SU-DHL-6 (cell line): ENCODE measurements around the gene NME8.

Source experiments
- H2AFZ ChIP-seq: fragments of 200-600 bp; sonication (generic); 2 replicates; pipeline ENCODE4 v1.6.1; 2014; ENCODE audit warnings: low read depth, mild to moderate bottlenecking, moderate library complexity, mixed read lengths, antibody characterized with exemption, low read length; ENCODE audit not compliant: severe bottlenecking
- H3F3A ChIP-seq: fragments of 200-600 bp; shearing (Covaris generic); 2 replicates; pipeline ENCODE4 v1.6.0; 2016; ENCODE audit warnings: antibody characterized with exemption, mild to moderate bottlenecking; ENCODE audit not compliant: insufficient read depth
- H3K27ac ChIP-seq: fragments of 200-600 bp; sonication (generic); 2 replicates; pipeline ENCODE4 v1.5.1; 2016; ENCODE audit warnings: low read depth, mild to moderate bottlenecking, low read length, moderate library complexity, mixed read lengths
- H3K27me3 ChIP-seq: fragments of 200-600 bp; sonication (generic), shearing (Covaris generic); 2 replicates; pipeline ENCODE4 v1.6.0; 2014; ENCODE audit warnings: mild to moderate bottlenecking, low read length
- H3K36me3 ChIP-seq: fragments of 200-600 bp; sonication (generic); 2 replicates; pipeline ENCODE4 v1.6.1; 2014; ENCODE audit warnings: mild to moderate bottlenecking, low read length, mixed read lengths
- H3K4me2 ChIP-seq: fragments of 300-600, 200-600 bp; shearing (Covaris generic), sonication (generic); 2 replicates; pipeline ENCODE4 v1.6.0; 2014; ENCODE audit warnings: low read length, low read depth, mild to moderate bottlenecking; ENCODE audit not compliant: poor library complexity, severe bottlenecking
- H3K4me3 ChIP-seq: fragments of 200-600 bp; sonication (generic); 2 replicates; pipeline ENCODE4 v1.5.1; 2014; ENCODE audit warnings: antibody characterized with exemption, low read length, mild to moderate bottlenecking, mixed read lengths; ENCODE audit not compliant: insufficient read depth, poor library complexity, severe bottlenecking
- H3K79me2 ChIP-seq: fragments of 200-600 bp; sonication (generic); 2 replicates; pipeline ENCODE4 v1.6.1; 2014; ENCODE audit warnings: mild to moderate bottlenecking, low read length, moderate library complexity; ENCODE audit not compliant: insufficient read depth
- H3K9ac ChIP-seq: fragments of 200-600 bp; sonication (generic); 2 replicates; pipeline ENCODE4 v1.7.0; 2014; ENCODE audit warnings: mild to moderate bottlenecking, low read length
- H3K9me2 ChIP-seq: fragments of 200-600 bp; sonication (generic); replicated peaks from 2 replicates; pipeline ENCODE4 v1.6.1; 2014; ENCODE audit warnings: low read length; ENCODE audit not compliant: insufficient read depth
- H3K9me3 ChIP-seq: fragments of 200-600 bp; sonication (generic); 2 replicates; pipeline ENCODE4 v1.6.1; 2014; ENCODE audit warnings: low read length, mixed read lengths; ENCODE audit not compliant: insufficient read depth
- H4K20me1 ChIP-seq: fragments of 200-600 bp; sonication (generic); 2 replicates; pipeline ENCODE4 v1.6.1; 2014; ENCODE audit warnings: low read depth, mild to moderate bottlenecking, antibody characterized with exemption, low read length, moderate library complexity, mixed read lengths
- CTCF ChIP-seq: fragments of 200-600 bp; sonication (generic); IDR thresholded peaks from one replicate; pipeline ENCODE4 v1.5.1; 2017; ENCODE audit warnings: antibody characterized with exemption, mild to moderate bottlenecking, low read length, moderate library complexity; ENCODE audit not compliant: insufficient read depth, poor library complexity, severe bottlenecking
- EZH2phosphoT487 ChIP-seq: fragments of 200-600 bp; sonication (generic), shearing (Covaris generic); conservative IDR thresholded peaks from 2 replicates; pipeline ENCODE4 v1.6.1; 2018; ENCODE audit warnings: mild to moderate bottlenecking, antibody characterized with exemption, low read length, moderate library complexity, mixed read lengths

The NME8 gene

GRCh38 chr7:37920305-37920848 lies 72.0 kb downstream of the NME8 start, which contains the start of gene EPDR1:
TSS of gene EPDR1 (plus strand) at chr7:37920640. CDS start at chr7:37920940, 300 bp downstream.
- H3F3A ChIP-seq: no peaks in the 10 kb centered on the region
- no peak within 1 kb of the TSS for H2AFZ ChIP-seq
- no peak within 1 kb of the TSS for H3K9ac ChIP-seq
- no peaks in the 10 kb centered on the region for H3K27me3 ChIP-seq
- H4K20me1 ChIP-seq: no peaks in the 10 kb centered on the region
- H3K9me3 ChIP-seq: no peaks in the 10 kb centered on the region
- H3K4me2 ChIP-seq: no peak within 1 kb of the TSS
- H3K79me2 ChIP-seq: no peaks in the 10 kb centered on the region
- no peaks in the 10 kb centered on the region for H3K36me3 ChIP-seq
- no peaks in the 10 kb centered on the region for H3K9me2 ChIP-seq
- H3K4me3 ChIP-seq: no peak within 1 kb of the TSS
- no peak within 1 kb of the TSS for H3K27ac ChIP-seq
- TF ChIP-seq EZH2phosphoT487 (no peak), CTCF (no peak)

DNA sequence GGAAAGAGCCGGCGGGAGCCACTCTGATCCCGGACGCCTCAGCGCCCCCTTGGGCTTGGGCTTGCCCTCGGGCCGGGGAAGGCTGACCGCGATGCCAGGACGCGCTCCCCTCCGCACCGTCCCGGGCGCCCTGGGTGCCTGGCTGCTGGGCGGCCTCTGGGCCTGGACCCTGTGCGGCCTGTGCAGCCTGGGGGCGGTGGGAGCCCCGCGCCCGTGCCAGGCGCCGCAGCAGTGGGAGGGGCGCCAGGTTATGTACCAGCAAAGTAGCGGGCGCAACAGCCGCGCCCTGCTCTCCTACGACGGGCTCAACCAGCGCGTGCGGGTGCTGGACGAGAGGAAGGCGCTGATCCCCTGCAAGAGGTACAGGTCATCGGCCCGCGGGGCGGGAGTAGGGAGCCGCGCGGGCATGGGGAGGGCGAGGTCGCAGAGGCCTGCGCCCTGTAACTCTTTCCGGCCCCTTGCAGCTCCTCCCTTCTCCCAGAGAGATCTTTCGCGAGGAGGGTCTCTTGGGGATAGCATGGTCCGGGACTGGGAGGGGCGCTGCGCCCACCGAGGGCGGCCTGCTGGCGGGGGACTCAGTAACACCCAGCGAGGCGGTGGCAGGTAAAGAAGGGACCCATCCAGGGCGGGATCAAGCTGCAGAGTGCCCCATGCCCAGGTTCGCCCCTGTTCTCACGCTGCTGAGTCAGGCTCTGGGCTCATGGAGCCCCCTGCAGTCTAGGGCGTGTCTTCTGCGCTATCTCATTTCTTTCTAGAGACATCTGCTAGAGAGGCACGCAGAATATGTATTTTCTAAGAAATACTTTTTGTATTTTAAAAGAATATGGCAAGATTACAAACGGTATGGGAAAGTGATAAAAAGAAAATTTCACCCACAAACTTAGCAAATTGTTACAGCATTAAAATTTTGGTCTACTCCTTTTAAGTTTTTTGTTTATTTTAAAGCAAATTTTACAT lies 72.7 kb downstream of the NME8 start:
- H3K9ac ChIP-seq: no peak overlapping the region
- no peaks in the 10 kb centered on the region for H4K20me1 ChIP-seq
- no peak overlapping the region for H3K27ac ChIP-seq
- no peaks in the 10 kb centered on the region for H3F3A ChIP-seq
- no peaks in the 10 kb centered on the region for H3K27me3 ChIP-seq
- no peaks in the 10 kb centered on the region for H3K79me2 ChIP-seq
- H3K9me2 ChIP-seq: no peaks in the 10 kb centered on the region
- no peaks in the 10 kb centered on the region for H3K36me3 ChIP-seq
- no peak overlapping the region for H3K4me2 ChIP-seq
- no peak overlapping the region for H3K4me3 ChIP-seq
- no peak for TF ChIP-seq CTCF
- no peak for TF ChIP-seq EZH2phosphoT487
- no peaks in the 10 kb centered on the region for H3K9me3 ChIP-seq
- no peak overlapping the region for H2AFZ ChIP-seq

GRCh38 chr7:37921876-37922275 lies 73.5 kb downstream of the NME8 start:
- Histone ChIP-seq H3K36me3 (no peaks in the 10 kb centered on the region), H3K27ac (no peak overlapping the region), H3K9me2 (no peaks in the 10 kb centered on the region), H3K4me3 (no peak overlapping the region), H3K9me3 (no peaks in the 10 kb centered on the region), H3K4me2 (no peak overlapping the region), H3K79me2 (no peaks in the 10 kb centered on the region), H2AFZ (no peak overlapping the region), H4K20me1 (no peaks in the 10 kb centered on the region), H3F3A (no peaks in the 10 kb centered on the region), H3K27me3 (no peaks in the 10 kb centered on the region), H3K9ac (no peak overlapping the region)
- TF ChIP-seq CTCF (no peak), EZH2phosphoT487 (no peak)
